ENCODE data around the gene CDH6.

Gene CDH6

DNA sequence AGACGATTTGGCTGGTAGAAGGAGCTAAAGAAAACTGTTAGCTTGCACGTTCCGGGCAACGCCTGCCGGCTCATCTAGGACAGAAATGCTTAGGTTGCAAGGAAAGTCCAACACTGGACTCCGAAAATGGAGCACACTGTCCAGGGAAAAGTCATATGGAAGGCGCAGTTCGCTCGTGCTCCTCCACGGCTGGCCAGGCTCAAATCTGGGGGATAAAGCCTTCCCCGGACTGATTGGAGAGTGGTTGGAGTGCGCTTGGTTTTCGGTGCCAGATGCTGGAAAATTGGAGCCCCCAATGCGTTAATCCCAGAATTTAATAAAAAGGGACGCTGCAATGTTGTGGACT, 955 bp downstream of the CDH6 start:
- DNase-seq (ENCODE audit: low read depth) = no peak
- TF ChIP-seq CTCF (conservative IDR thresholded peaks at IDR 0.05; ENCODE audit: control insufficient read depth, insufficient read depth, low read depth, low read length) = no peak
- H3K4me3 ChIP-seq (ENCODE audit: control insufficient read depth, low read depth, low read length) = no peak overlapping the region

DNA sequence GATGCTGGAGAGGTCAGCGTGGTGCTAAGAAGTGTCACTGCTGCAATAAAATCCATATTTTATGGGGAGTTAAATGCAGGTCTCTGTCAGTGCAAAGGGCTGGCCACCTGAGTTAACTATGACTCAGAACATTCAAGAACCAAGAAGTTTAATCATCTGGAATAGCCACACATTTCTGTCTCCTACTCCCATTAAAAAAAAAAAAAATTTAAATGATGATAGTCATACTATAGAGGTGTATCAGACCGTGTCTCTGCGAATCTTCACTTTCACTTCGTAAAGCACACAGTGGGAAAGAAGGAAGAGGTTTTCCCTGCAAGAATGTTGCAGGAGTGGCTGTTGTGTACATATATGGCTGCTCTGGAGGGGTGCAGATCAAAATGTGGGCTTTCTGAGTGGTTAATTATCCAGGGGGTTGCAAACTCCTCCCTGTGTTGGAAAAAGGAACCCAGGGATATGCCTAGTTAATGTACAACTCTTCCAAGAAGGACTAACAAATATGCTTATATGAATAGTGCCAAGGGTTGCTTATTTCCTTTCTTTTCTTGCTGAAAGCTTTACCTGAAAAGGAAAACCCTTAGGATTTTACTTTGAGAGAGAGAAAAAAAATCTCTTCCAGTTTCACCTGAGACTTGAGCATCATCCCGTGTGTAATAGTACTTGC, 1.5 kb downstream of the CDH6 start:
- DNase-seq (ENCODE audit: low read depth) = peak; percentile 1
- H3K4me3 ChIP-seq (ENCODE audit: control insufficient read depth, low read depth, low read length) = no peak overlapping the region
- TF ChIP-seq CTCF (conservative IDR thresholded peaks at IDR 0.05; ENCODE audit: control insufficient read depth, insufficient read depth, low read depth, low read length) = no peak

- TF ChIP-seq CTCF (conservative IDR thresholded peaks at IDR 0.05; ENCODE audit: control insufficient read depth, insufficient read depth, low read depth, low read length) = no peak
- DNase-seq (ENCODE audit: low read depth) = no peak
- no peak overlapping the region for H3K4me3 ChIP-seq (ENCODE audit: control insufficient read depth, low read depth, low read length)
These were observed 2.8 kb downstream of the CDH6 start for GRCh38 chr5:31196309-31196708.

DNA sequence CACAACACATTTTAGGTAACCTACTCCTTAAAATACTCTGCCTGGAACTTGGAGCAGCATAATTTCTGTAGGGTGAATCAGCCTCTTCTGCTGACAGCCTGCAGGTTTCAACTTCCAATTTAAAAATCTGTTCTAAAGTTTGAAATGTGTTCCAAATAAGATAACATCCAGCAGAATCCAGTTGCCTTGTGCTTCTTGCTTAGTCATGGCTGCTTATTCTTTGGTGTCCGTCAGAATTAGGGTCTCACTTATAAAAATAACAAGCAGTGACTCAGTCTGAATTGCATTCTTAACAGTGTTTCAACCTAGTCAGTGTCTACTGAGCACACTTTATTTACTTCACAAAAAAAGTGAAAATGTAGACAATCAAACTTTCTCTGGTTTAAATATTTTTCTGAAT, 3.7 kb downstream of the CDH6 start:
- no peak for TF ChIP-seq CTCF (conservative IDR thresholded peaks at IDR 0.05; ENCODE audit: control insufficient read depth, insufficient read depth, low read depth, low read length)
- no peak overlapping the region for H3K4me3 ChIP-seq (ENCODE audit: control insufficient read depth, low read depth, low read length)
- DNase-seq (ENCODE audit: low read depth) = no peak

GRCh38 chr5:31204958-31205357, 11.5 kb downstream of the CDH6 start:
- DNase-seq (ENCODE audit: low read depth) = no peak
- no peak for TF ChIP-seq CTCF (conservative IDR thresholded peaks at IDR 0.05; ENCODE audit: control insufficient read depth, insufficient read depth, low read depth, low read length)
- no peak overlapping the region for H3K4me3 ChIP-seq (ENCODE audit: control insufficient read depth, low read depth, low read length)

- H3K4me3 ChIP-seq (ENCODE audit: control insufficient read depth, low read depth, low read length) = no peak overlapping the region
- TF ChIP-seq CTCF (conservative IDR thresholded peaks at IDR 0.05; ENCODE audit: control insufficient read depth, insufficient read depth, low read depth, low read length) = no peak
- no peak for DNase-seq (ENCODE audit: low read depth)
These were observed 14.6 kb downstream of the CDH6 start for GRCh38 chr5:31208043-31208442.

GRCh38 chr5:31209334-31209733, 15.8 kb downstream of the CDH6 start:
- H3K4me3 ChIP-seq (ENCODE audit: control insufficient read depth, low read depth, low read length) = no peak overlapping the region
- DNase-seq (ENCODE audit: low read depth) = no peak
- TF ChIP-seq CTCF (conservative IDR thresholded peaks at IDR 0.05; ENCODE audit: control insufficient read depth, insufficient read depth, low read depth, low read length) = no peak
